HepG2 (cell line): Measurements from ENCODE around the gene FAM219B. TPM values are rescaled to one million over a fixed set of nuclear protein-coding genes. Genes with fewer than 3 reads are reported as not detected.

Source experiments
- CAMTA2 ChIP-seq: sonication (generic); formaldehyde crosslinking; IDR thresholded peaks from 2 replicates; pipeline ENCODE4 v1.4.0; 2020; ENCODE audit warnings: mild to moderate bottlenecking, missing genetic modification reagents, borderline replicate concordance
- DNMT3B ChIP-seq: conservative IDR thresholded peaks from 2 replicates; pipeline ENCODE4 v1.6.1; 2016; ENCODE audit warnings: missing biosample characterization, control low read depth
- FOXC1 ChIP-seq: sonication (generic); formaldehyde crosslinking; IDR thresholded peaks from 2 replicates; pipeline ENCODE4 v1.8.0; 2022; ENCODE audit warnings: mild to moderate bottlenecking, missing genetic modification reagents, borderline replicate concordance
- FOXK1 ChIP-seq: sonication (generic); formaldehyde crosslinking; IDR thresholded peaks from 2 replicates; pipeline ENCODE4 v1.4.0; 2020; ENCODE audit warnings: low read depth, missing genetic modification reagents, borderline replicate concordance
- KLF9 ChIP-seq: IDR thresholded peaks from 2 replicates; pipeline ENCODE4 v1.6.1; 2016; ENCODE audit warnings: low read depth
- MXI1 ChIP-seq: IDR thresholded peaks from 3 replicates; pipeline ENCODE4 v1.6.1; 2012; ENCODE audit warnings: low read depth, low read length, inconsistent platforms, borderline replicate concordance
- MZF1 ChIP-seq: sonication (generic); formaldehyde crosslinking; IDR thresholded peaks from 2 replicates; pipeline ENCODE4 v1.8.1; 2023; ENCODE audit warnings: mild to moderate bottlenecking, missing genetic modification reagents, borderline replicate concordance
- NR1H2 ChIP-seq: sonication (generic); formaldehyde crosslinking; IDR thresholded peaks from 2 replicates; pipeline ENCODE4 v1.8.1; 2022; ENCODE audit warnings: low read depth, missing genetic modification reagents, borderline replicate concordance
- ZFAT ChIP-seq: sonication (generic); formaldehyde crosslinking; conservative IDR thresholded peaks from 2 replicates; pipeline ENCODE4 v1.8.1; 2023; ENCODE audit warnings: missing genetic modification reagents, inconsistent platforms
- ZNF431 ChIP-seq: sonication (generic); formaldehyde crosslinking; IDR thresholded peaks from 2 replicates; pipeline ENCODE4 v1.9.0; 2022; ENCODE audit warnings: missing genetic modification reagents, low read depth, mild to moderate bottlenecking, borderline replicate concordance
- ZNF670 ChIP-seq: sonication (generic); formaldehyde crosslinking; IDR thresholded peaks from 2 replicates; pipeline ENCODE4 v1.8.0; 2022; ENCODE audit warnings: mild to moderate bottlenecking, missing genetic modification reagents, borderline replicate concordance
- ZNF678 ChIP-seq: sonication (generic); formaldehyde crosslinking; IDR thresholded peaks from 2 replicates; pipeline ENCODE4 v1.4.0; 2020; ENCODE audit warnings: mild to moderate bottlenecking, missing genetic modification reagents
- polyA plus RNA-seq, 8 experiments: library from polyadenylated mRNA; depleted of rRNA in 3 of 8; stranded (reverse) in 7 of 8; unstranded in 1 of 8; fragments of >200 nt; fragmentation: Illumina TruSeq in 4 of 8; extraction: Trizol in 4 of 8; gene quantifications; 2 replicates each; pipeline versions ENCODE4 v1.2.1 to v1.2.3, GENCODE V29; 2011 to 2016; ENCODE audit warnings: low read depth in 4 of 8, missing spikeins in 1 of 8, mixed read lengths in 1 of 8; ENCODE audit not compliant: insufficient read depth in 1 of 8
- total RNA-seq, 5 experiments: library from RNA; depleted of rRNA; stranded (reverse); fragments of >200 nt; fragmentation: Illumina TruSeq; extraction: Trizol; gene quantifications; 2 replicates each; pipeline ENCODE4 v1.2.3, GENCODE V29; 2016; ENCODE audit warnings: low read depth in 1 of 5
- TF ChIP-seq, protein P1 (sequence below): sonication (generic); formaldehyde crosslinking; IDR thresholded peaks from 2 replicates; pipeline ENCODE4 v1.4.0; 2020; ENCODE audit warnings: missing genetic modification reagents
- TF ChIP-seq, protein P2 (sequence below): sonication (generic); formaldehyde crosslinking; IDR thresholded peaks from 2 replicates; pipeline ENCODE4 v1.5.0; 2020; ENCODE audit warnings: missing genetic modification reagents
- TF ChIP-seq, protein P3 (sequence below): sonication (generic); formaldehyde crosslinking; IDR thresholded peaks from 2 replicates; pipeline ENCODE4 v1.4.0; 2020; ENCODE audit warnings: low read depth, missing genetic modification reagents
- TF ChIP-seq, protein P4 (sequence below): sonication (generic); formaldehyde crosslinking; IDR thresholded peaks from 2 replicates; pipeline ENCODE4 v1.5.0; 2020; ENCODE audit warnings: mild to moderate bottlenecking, missing genetic modification reagents
- TF ChIP-seq, protein P5 (sequence below): sonication (generic); formaldehyde crosslinking; IDR thresholded peaks from 2 replicates; pipeline ENCODE4 v1.8.0; 2023; ENCODE audit warnings: mild to moderate bottlenecking, missing genetic modification reagents

FAM219B gene
- total and polyA plus RNA-seq, 2 of the 13 experiments (the other 11 are each of a cell fraction or from before 2014, with no cell fraction given): 36.6 to 50.2 TPM

DNA sequence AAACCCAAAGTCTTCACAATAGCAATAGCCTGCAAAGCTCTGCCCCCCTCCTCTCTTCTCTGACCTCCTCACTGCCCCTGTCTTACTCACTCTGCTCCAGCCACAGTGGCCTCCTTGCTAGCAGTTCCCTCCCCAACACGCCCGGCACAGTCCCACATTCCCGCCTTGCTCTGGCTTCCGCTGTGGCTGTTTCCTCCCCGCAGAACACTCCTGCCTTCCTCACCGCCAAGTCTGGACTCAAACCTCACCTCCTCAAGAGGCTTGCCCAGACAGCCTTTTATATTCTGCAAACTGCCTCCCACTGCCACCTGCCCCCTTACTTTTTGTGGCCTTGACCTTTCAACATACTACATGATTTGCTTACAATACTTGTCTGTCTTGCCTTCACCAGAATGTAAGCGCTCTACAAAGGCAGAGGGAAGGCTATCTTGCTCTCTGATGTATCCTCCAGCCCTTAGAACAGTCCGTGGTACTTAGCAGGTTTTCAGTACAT is 17.2 kb downstream of the FAM219B start (continued):
- TF ChIP-seq, protein P1, sequence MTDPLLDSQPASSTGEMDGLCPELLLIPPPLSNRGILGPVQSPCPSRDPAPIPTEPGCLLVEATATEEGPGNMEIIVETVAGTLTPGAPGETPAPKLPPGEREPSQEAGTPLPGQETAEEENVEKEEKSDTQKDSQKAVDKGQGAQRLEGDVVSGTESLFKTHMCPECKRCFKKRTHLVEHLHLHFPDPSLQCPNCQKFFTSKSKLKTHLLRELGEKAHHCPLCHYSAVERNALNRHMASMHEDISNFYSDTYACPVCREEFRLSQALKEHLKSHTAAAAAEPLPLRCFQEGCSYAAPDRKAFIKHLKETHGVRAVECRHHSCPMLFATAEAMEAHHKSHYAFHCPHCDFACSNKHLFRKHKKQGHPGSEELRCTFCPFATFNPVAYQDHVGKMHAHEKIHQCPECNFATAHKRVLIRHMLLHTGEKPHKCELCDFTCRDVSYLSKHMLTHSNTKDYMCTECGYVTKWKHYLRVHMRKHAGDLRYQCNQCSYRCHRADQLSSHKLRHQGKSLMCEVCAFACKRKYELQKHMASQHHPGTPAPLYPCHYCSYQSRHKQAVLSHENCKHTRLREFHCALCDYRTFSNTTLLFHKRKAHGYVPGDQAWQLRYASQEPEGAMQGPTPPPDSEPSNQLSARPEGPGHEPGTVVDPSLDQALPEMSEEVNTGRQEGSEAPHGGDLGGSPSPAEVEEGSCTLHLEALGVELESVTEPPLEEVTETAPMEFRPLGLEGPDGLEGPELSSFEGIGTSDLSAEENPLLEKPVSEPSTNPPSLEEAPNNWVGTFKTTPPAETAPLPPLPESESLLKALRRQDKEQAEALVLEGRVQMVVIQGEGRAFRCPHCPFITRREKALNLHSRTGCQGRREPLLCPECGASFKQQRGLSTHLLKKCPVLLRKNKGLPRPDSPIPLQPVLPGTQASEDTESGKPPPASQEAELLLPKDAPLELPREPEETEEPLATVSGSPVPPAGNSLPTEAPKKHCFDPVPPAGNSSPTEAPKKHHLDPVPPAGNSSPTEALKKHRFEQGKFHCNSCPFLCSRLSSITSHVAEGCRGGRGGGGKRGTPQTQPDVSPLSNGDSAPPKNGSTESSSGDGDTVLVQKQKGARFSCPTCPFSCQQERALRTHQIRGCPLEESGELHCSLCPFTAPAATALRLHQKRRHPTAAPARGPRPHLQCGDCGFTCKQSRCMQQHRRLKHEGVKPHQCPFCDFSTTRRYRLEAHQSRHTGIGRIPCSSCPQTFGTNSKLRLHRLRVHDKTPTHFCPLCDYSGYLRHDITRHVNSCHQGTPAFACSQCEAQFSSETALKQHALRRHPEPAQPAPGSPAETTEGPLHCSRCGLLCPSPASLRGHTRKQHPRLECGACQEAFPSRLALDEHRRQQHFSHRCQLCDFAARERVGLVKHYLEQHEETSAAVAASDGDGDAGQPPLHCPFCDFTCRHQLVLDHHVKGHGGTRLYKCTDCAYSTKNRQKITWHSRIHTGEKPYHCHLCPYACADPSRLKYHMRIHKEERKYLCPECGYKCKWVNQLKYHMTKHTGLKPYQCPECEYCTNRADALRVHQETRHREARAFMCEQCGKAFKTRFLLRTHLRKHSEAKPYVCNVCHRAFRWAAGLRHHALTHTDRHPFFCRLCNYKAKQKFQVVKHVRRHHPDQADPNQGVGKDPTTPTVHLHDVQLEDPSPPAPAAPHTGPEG (CRISPR knock-in tag): no peak
- TF ChIP-seq ZNF431: no peak
- TF ChIP-seq DNMT3B: no peak
- TF ChIP-seq, protein P2, sequence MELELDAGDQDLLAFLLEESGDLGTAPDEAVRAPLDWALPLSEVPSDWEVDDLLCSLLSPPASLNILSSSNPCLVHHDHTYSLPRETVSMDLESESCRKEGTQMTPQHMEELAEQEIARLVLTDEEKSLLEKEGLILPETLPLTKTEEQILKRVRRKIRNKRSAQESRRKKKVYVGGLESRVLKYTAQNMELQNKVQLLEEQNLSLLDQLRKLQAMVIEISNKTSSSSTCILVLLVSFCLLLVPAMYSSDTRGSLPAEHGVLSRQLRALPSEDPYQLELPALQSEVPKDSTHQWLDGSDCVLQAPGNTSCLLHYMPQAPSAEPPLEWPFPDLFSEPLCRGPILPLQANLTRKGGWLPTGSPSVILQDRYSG (CRISPR knock-in tag): no peak
- TF ChIP-seq, protein P3, sequence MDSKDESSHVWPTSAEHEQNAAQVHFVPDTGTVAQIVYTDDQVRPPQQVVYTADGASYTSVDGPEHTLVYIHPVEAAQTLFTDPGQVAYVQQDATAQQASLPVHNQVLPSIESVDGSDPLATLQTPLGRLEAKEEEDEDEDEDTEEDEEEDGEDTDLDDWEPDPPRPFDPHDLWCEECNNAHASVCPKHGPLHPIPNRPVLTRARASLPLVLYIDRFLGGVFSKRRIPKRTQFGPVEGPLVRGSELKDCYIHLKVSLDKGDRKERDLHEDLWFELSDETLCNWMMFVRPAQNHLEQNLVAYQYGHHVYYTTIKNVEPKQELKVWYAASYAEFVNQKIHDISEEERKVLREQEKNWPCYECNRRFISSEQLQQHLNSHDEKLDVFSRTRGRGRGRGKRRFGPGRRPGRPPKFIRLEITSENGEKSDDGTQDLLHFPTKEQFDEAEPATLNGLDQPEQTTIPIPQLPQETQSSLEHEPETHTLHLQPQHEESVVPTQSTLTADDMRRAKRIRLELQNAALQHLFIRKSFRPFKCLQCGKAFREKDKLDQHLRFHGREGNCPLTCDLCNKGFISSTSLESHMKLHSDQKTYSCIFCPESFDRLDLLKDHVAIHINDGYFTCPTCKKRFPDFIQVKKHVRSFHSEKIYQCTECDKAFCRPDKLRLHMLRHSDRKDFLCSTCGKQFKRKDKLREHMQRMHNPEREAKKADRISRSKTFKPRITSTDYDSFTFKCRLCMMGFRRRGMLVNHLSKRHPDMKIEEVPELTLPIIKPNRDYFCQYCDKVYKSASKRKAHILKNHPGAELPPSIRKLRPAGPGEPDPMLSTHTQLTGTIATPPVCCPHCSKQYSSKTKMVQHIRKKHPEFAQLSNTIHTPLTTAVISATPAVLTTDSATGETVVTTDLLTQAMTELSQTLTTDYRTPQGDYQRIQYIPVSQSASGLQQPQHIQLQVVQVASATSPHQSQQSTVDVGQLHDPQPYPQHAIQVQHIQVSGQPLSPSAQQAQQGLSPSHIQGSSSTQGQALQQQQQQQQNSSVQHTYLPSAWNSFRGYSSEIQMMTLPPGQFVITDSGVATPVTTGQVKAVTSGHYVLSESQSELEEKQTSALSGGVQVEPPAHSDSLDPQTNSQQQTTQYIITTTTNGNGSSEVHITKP (CRISPR knock-in tag): no peak
- TF ChIP-seq, protein P4, sequence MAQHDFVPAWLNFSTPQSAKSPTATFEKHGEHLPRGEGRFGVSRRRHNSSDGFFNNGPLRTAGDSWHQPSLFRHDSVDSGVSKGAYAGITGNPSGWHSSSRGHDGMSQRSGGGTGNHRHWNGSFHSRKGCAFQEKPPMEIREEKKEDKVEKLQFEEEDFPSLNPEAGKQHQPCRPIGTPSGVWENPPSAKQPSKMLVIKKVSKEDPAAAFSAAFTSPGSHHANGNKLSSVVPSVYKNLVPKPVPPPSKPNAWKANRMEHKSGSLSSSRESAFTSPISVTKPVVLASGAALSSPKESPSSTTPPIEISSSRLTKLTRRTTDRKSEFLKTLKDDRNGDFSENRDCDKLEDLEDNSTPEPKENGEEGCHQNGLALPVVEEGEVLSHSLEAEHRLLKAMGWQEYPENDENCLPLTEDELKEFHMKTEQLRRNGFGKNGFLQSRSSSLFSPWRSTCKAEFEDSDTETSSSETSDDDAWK (CRISPR knock-in tag): no peak
- no peak for TF ChIP-seq CAMTA2 (CRISPR knock-in tag)
- no peak for TF ChIP-seq ZFAT
- no peak for TF ChIP-seq MZF1 (CRISPR knock-in tag)
- TF ChIP-seq, protein P5, sequence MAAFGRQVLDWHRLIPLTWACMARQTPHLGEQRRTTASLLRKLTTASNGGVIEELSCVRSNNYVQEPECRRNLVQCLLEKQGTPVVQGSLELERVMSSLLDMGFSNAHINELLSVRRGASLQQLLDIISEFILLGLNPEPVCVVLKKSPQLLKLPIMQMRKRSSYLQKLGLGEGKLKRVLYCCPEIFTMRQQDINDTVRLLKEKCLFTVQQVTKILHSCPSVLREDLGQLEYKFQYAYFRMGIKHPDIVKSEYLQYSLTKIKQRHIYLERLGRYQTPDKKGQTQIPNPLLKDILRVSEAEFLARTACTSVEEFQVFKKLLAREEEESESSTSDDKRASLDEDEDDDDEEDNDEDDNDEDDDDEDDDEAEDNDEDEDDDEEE (CRISPR knock-in tag): 0 out of 2 replicates have a peak, but pooled peaks have one; percentile 41
- no peak for TF ChIP-seq FOXC1 (CRISPR knock-in tag)
- no peak for TF ChIP-seq MXI1
- TF ChIP-seq KLF9 (CRISPR knock-in tag): no peak; the same call in 1 of the 2 replicates
- no peak; the same call in 1 of the 2 replicates for TF ChIP-seq ZNF670
- TF ChIP-seq ZNF678: no peak
- no peak for TF ChIP-seq NR1H2 (CRISPR knock-in tag)
- TF ChIP-seq FOXK1: no peak
